Endothelial cell of umbilical vein (primary cell): ENCODE results near the gene NOP16. TPM values are rescaled to one million over a fixed set of nuclear protein-coding genes. Genes with fewer than 3 reads are reported as not detected.

Experiments
- BruUV-seq: library from RNA; stranded (reverse); fragments of 400-500 nt; replicated peaks from 2 replicates; lab custom pipeline; 2021; lab: Mats Ljungman, UMichigan
- CTCF ChIA-PET: fragments of 300-600, 350-600 bp; sonication (Branson Sonifier 250); formaldehyde crosslinking; loops from one replicate; lab custom pipeline; 2021; ENCODE audit warnings: antibody characterized with exemption, inconsistent platforms; lab: Charles Lee
- POLR2A ChIA-PET: fragments of 300-600, 350-600 bp; sonication (Branson Sonifier 250); formaldehyde crosslinking; loops from one replicate; lab custom pipeline; 2021; ENCODE audit warnings: antibody characterized with exemption, inconsistent platforms; lab: Charles Lee
- DNase-seq: peaks from one replicate; pipeline ENCODE4 v3.0.0-alpha.2; 2011; ENCODE audit warnings: low read depth, low spot score
- FAIRE-seq: peaks from 2 replicates; lab custom pipeline; 2011; peaks lifted over from hg19 to GRCh38; lab: Jason Lieb, UNC
- H2AFZ ChIP-seq: 2 replicates; pipeline ENCODE4 v1.6.0; 2012; ENCODE audit warnings: low read depth, low read length, control low read depth, inconsistent platforms
- H3K27ac ChIP-seq: 2 replicates; pipeline ENCODE4 v1.5.1; 2011; ENCODE audit warnings: low read depth, mild to moderate bottlenecking, control low read depth, low read length, moderate library complexity; ENCODE audit not compliant: insufficient read depth
- H3K27me3 ChIP-seq, 2 experiments: 2 replicates each; pipeline versions ENCODE4 v1.6.0 to v1.6.1; 2011; ENCODE audit warnings: low read length in 2 of 2, mixed read lengths in 1 of 2; ENCODE audit not compliant: control insufficient read depth in 2 of 2, insufficient read depth in 2 of 2
- H3K36me3 ChIP-seq, 2 experiments: 2 replicates in 1 of 2; 3 replicates in 1 of 2; pipeline ENCODE4 v1.5.1; 2011; ENCODE audit warnings: low read length in 2 of 2, mild to moderate bottlenecking in 1 of 2, moderate library complexity in 1 of 2; ENCODE audit not compliant: control insufficient read depth in 2 of 2, insufficient read depth in 2 of 2; ENCODE audit errors: extremely low read depth in 1 of 2
- H3K4me1 ChIP-seq: 3 replicates; pipeline ENCODE4 v1.5.1; 2011; ENCODE audit warnings: mild to moderate bottlenecking, low read length; ENCODE audit not compliant: control insufficient read depth, insufficient read depth; ENCODE audit errors: extremely low read depth
- H3K4me2 ChIP-seq: 2 replicates; pipeline ENCODE4 v1.6.1; 2011; ENCODE audit warnings: low read length, control low read depth, mixed read lengths; ENCODE audit not compliant: insufficient read depth
- H3K4me3 ChIP-seq, 3 experiments: fragments of 200-600 bp in 1 of 3; sonication (generic), shearing (Covaris generic) in 1 of 3; replicated peaks in 1 of 3; 2 replicates each; pipeline ENCODE4 v1.5.1; 2011 to 2016; ENCODE audit warnings: control low read depth in 3 of 3, low read length in 3 of 3, mild to moderate bottlenecking in 2 of 3, inconsistent platforms in 1 of 3, low read depth in 1 of 3, moderate library complexity in 1 of 3; ENCODE audit not compliant: insufficient read depth in 1 of 3
- H3K79me2 ChIP-seq: 2 replicates; pipeline ENCODE4 v1.6.0; 2012; ENCODE audit warnings: low read length, inconsistent platforms; ENCODE audit not compliant: control insufficient read depth, insufficient read depth
- H3K9ac ChIP-seq: replicated peaks from 2 replicates; pipeline ENCODE3; 2011; ENCODE audit warnings: low read length, control low read depth; ENCODE audit not compliant: insufficient read depth; ENCODE audit errors: extremely low read depth
- H3K9me1 ChIP-seq: replicated peaks from 3 replicates; pipeline ENCODE4 v1.6.0; 2011; ENCODE audit warnings: mild to moderate bottlenecking, low read length; ENCODE audit not compliant: control insufficient read depth, insufficient read depth; ENCODE audit errors: extremely low read depth
- H3K9me3 ChIP-seq: replicated peaks from 2 replicates; pipeline ENCODE4 v1.5.1; 2012; ENCODE audit warnings: low read length, inconsistent platforms; ENCODE audit not compliant: control insufficient read depth, insufficient read depth
- H4K20me1 ChIP-seq: replicated peaks from 2 replicates; pipeline ENCODE3; 2011; ENCODE audit warnings: mild to moderate bottlenecking, low read length; ENCODE audit not compliant: control insufficient read depth, insufficient read depth; ENCODE audit errors: extremely low read depth
- CTCF ChIP-seq, 2 donors: IDR thresholded peaks; 1 replicate in 1 of 2; 2 replicates in 1 of 2; pipeline ENCODE4 v1.5.1; 2011; ENCODE audit warnings: low read length in 2 of 2, mild to moderate bottlenecking in 2 of 2, moderate library complexity in 2 of 2, control low read depth in 1 of 2, inconsistent platforms in 1 of 2, low read depth in 1 of 2; ENCODE audit not compliant: insufficient read depth in 1 of 2; ENCODE audit errors: extremely low read depth in 1 of 2
- GATA2 ChIP-seq: IDR thresholded peaks from 2 replicates; pipeline ENCODE4 v1.7.0; 2011; ENCODE audit warnings: low read depth, mild to moderate bottlenecking, moderate library complexity, mixed read lengths, low read length; ENCODE audit not compliant: insufficient read length, insufficient read depth
- MAX ChIP-seq: IDR thresholded peaks from 2 replicates; pipeline ENCODE4 v1.6.1; 2011; ENCODE audit not compliant: insufficient read depth, insufficient read length
- POLR2A ChIP-seq: IDR thresholded peaks from 2 replicates; pipeline ENCODE4 v1.6.1; 2012; ENCODE audit warnings: low read depth, mild to moderate bottlenecking, control low read depth, low read length
- POLR2AphosphoS5 ChIP-seq: IDR thresholded peaks from 2 replicates; pipeline ENCODE4 v1.6.1; 2012; ENCODE audit warnings: low read depth, mild to moderate bottlenecking, control low read depth, low read length, moderate library complexity; ENCODE audit not compliant: insufficient read depth
- dilution Hi-C: fragments of 300-500 bp; cut with MboI; formaldehyde crosslinking; loops from one replicate; pipeline ENCODE4 v1.15.0; 2019; ENCODE audit warnings: low sequenced_read_pairs; ENCODE audit not compliant: extremely low pct_ligation_motif_present
- intact Hi-C: fragments of 100-400 bp; cut with micrococcal nuclease; formaldehyde crosslinking; loops from one replicate; pipeline ENCODE4 v1.10.0; 2022
- polyA plus RNA-seq, 4 experiments: library from polyadenylated mRNA; depleted of rRNA in 3 of 4; stranded (reverse) in 3 of 4; unstranded in 1 of 4; fragments of >200 nt; gene quantifications; 2 replicates each; pipeline versions ENCODE4 v1.2.1 to v1.2.3, GENCODE V29; 2011 to 2012; ENCODE audit warnings: missing spikeins in 1 of 4
- total RNA-seq: library from RNA; stranded (reverse); gene quantifications from 2 replicates; pipeline ENCODE4 v1.2.3, GENCODE V29; 2021

Gene NOP16
- total and polyA plus RNA-seq, 2 donors (not counting 3 experiments of a cell fraction or from before 2014, with no cell fraction given) = 41.1 to 47.4 TPM

- ChIA-PET POLR2A (no interaction called here), CTCF (interaction anchor here (1.1 to 2.9 kb wide), 3 partner anchors 11 to 1246 kb away, joined by 3 to 12 read pairs (median 4); no protein-coding TSS in a partner anchor)
- TF ChIP-seq MAX (no peak), GATA2 (no peak)
- Histone ChIP-seq H3K4me2 (peak overlapping the region; percentile 75), H3K9ac (peak overlapping the region; percentile 95), H3K9me3 (no peaks in the 10 kb centered on the region), H3K27me3 (no peaks in the 10 kb centered on the region), H3K79me2 (peaks cover 42% of the 10 kb centered on the region), H3K27ac (peak overlapping the region; percentile 67), H3K9me1 (no peaks in the 10 kb centered on the region), H4K20me1 (no peaks in the 10 kb centered on the region), H3K4me3 (peak overlapping the region; percentile 83 to 99 (median 92)), H3K4me1 (peaks cover 8% of the 10 kb centered on the region), H2AFZ (peak overlapping the region; percentile 94), H3K36me3 (peaks cover 0 to 3% of the 10 kb centered on the region in 2 experiments)
- DNase-seq (peak; percentile 39), FAIRE-seq (peak; percentile 46)
- BruUV-seq = no TSS peak
- intact Hi-C loops (loop anchor here (1.0 to 10.0 kb wide), 3 partner anchors 27 to 176 kb away; partner anchors contain the start of genes HIGD2A, NOP16, RNF44 and SIMC1), dilution Hi-C loops (no loop called here)
Observed at GRCh38 chr5:176360894-176361436, 27.4 kb downstream of the NOP16 start.

- CTCF ChIA-PET = interaction anchor here (1.1 kb wide), 1 partner anchor 9 kb away, joined by 3 read pairs; no protein-coding TSS in a partner anchor
Observed at GRCh38 chr5:176359658-176360057, 28.7 kb downstream of the NOP16 start.

More at GRCh38 chr5:176359658-176360057, 28.7 kb downstream of the NOP16 start:
- H3K4me3 ChIP-seq = no peak overlapping the region
- no peak overlapping the region for H2AFZ ChIP-seq
- dilution Hi-C loops = no loop called here
- POLR2A ChIA-PET = no interaction called here
- no peaks in the 10 kb centered on the region for H3K9me3 ChIP-seq
- BruUV-seq = TSS peak; percentile 4
- H3K36me3 ChIP-seq = peaks cover 0 to 3% of the 10 kb centered on the region in 2 experiments
- intact Hi-C loops = loop anchor here (2.0 to 10.0 kb wide), 2 partner anchors 125 to 177 kb away; partner anchors contain the start of genes RNF44 and SIMC1
- no peak for FAIRE-seq
- peaks cover 53% of the 10 kb centered on the region for H3K79me2 ChIP-seq
- H3K9ac ChIP-seq = no peak overlapping the region
- no peaks in the 10 kb centered on the region for H3K27me3 ChIP-seq
- peaks cover 4% of the 10 kb centered on the region for H3K4me1 ChIP-seq
- TF ChIP-seq MAX (no peak), CTCF (IDR thresholded peaks at IDR 0.05; ENCODE audit: extremely low read depth in 1 of 2, insufficient read depth in 1 of 2, low read depth in 1 of 2, low read length in 2 of 2) (no peak), POLR2AphosphoS5 (no peak), POLR2A (no peak)
- H3K4me2 ChIP-seq = no peak overlapping the region
- no peaks in the 10 kb centered on the region for H4K20me1 ChIP-seq
- DNase-seq = no peak
- no peaks in the 10 kb centered on the region for H3K9me1 ChIP-seq
- H3K27ac ChIP-seq = no peak overlapping the region
